Stimulated activated CD8-positive, alpha-beta memory T cell treated with anti-CD3 and anti-CD28 coated beads, Interleukin-12 subunit alpha, Interleukin-12 subunit beta, amount 100 ng/mL, for 24 hours (primary cell): ENCODE measurements around the gene PRICKLE2.

Source experiments
- DNase-seq: peaks from one replicate; pipeline ENCODE4 v3.0.0-alpha.2; 2020; ENCODE audit errors: extremely low read depth

PRICKLE2 gene

GRCh38 chr3:64133987-64134386 lies 91.3 kb downstream of the PRICKLE2 start:
- DNase-seq: no peak

DNA sequence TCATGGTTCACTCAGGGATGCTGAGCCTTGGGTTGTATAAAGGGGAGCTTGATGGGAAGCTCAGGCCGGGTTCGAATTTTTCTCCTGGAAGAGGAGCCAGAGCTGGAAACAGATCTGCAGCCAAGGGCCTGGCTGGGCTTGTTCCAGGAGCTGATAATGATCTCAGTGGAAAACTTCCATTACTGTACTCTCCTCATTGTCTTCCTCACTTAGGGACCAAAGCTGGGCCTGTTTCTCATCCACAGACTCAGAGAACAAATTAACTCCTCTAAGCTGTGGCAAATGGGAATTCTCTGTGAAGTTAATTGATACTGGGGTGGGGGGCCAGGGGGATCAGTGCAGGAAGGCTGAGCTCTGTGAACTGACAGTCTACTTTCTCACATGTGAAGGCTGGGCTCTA lies 92.0 kb downstream of the PRICKLE2 start:
- DNase-seq: no peak

- no peak for DNase-seq
Measured at GRCh38 chr3:64131725-64132469, 93.4 kb downstream of the PRICKLE2 start.

GRCh38 chr3:64130436-64130835 lies 94.8 kb downstream of the PRICKLE2 start:
- DNase-seq: no peak

DNA sequence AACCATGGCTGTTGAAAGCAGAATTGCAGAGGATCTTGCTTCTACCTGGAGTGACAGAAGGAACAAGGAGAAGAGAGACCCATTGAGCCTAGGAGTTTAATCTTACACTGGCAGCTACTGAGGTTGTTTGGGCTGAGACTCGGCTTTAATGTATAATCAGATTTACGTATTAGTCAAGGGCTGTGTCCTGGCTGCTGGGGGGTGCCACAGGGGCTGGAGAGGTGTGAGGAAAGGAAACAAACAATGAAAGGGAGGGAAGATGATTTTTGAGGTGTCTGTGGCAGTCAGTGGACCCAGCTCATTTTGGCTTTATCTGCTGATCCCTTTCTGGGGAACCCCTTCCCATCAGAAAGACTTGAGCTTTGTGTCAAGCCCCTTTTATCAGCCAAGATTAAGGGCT lies 95.7 kb downstream of the PRICKLE2 start:
- no peak for DNase-seq

- DNase-seq: no peak
Measured at GRCh38 chr3:64129106-64129505, 96.2 kb downstream of the PRICKLE2 start.

GRCh38 chr3:64125561-64125960 lies 99.7 kb downstream of the PRICKLE2 start:
- no peak for DNase-seq

DNA sequence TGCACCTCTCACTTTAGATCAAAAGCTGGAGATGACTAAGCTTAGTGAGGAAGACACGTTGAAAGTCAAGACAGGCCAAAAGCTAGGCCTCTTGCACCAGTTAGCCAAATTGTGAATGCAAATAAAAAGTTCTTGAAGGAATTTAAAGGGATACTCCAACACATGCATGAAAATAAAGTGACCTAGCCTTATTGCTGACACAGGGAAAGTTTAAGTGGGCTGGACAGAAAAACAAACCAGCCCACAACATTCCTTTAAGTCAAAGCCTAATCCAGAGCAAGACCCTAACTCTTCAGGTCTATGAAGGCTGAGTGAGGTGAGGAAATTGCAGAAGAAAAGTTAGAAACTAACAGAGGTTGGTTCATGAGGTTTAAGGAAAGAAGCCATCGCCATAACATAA lies 101.3 kb downstream of the PRICKLE2 start:
- DNase-seq: no peak

DNA sequence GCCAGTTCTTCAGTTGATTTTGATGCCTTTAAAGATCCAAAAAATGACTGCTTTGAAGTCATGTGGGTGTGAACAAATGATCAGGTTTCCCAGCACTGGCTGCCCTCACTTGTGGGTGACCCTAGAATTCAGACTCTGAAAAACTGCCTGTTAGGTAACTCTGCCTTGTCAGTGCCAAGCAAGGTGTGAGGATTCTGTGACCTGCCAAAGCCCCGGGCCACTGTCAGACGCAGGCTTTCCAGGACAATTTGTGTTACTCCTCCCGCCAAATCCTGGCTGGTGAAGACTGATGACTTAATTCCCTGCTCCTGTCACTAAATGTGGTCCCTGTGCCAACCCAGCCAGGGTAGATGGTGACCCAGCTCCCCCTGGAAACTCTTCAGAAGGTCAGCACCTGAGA lies 102.8 kb downstream of the PRICKLE2 start:
- DNase-seq: no peak

DNA sequence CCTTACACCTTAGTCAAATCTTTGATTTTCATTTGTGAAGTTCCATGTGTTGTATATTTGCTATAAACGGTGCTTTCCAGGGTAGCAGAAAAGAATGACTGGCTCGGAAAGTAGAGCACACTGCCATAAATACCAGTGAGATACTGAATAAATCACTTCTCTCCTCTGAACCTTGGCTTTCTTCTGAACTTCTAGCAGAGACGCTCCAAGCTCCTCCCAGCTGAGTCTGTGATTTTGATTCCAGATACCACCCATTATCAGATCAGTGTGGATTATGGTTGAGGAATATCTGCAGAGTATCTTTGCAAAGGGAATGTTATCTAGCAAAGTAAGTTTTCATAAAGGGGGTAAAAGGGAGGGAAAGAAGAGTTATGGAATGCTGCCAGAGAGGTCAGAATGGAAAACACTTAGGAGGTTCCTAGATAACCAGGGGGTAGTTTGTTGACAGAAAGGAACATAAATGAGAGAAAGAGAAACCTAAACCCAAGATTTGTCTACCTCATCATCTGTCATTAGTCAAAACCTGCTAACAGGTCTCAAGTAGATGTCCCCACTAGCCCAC lies 103.4 kb downstream of the PRICKLE2 start:
- no peak for DNase-seq

DNA sequence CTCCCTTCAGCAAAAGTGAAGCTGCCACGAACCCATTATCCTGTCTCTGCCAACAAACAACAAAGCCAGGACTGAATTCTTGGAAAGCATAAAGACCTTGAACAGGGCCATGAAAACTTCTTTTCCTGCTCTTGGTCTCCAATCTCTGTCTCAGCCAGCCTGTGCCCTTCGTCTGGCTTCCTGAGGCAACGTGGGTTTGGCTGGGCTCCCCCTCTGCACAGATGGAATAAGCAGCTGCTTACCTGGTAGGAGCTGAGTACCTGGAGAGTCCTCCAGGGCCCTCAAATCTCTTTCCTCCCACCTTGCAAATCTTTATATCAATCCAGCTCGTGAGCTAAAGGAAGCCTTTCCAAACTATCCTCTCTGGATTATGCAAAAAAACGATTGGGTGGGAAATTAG lies 104.4 kb downstream of the PRICKLE2 start:
- DNase-seq: no peak

GRCh38 chr3:64117483-64117882 lies 107.8 kb downstream of the PRICKLE2 start:
- DNase-seq: no peak

GRCh38 chr3:64114651-64115050 lies 110.6 kb downstream of the PRICKLE2 start:
- no peak for DNase-seq

- no peak for DNase-seq
Measured at GRCh38 chr3:64111872-64112271, 113.4 kb downstream of the PRICKLE2 start.

- no peak for DNase-seq
Measured at GRCh38 chr3:64111083-64111482, 114.2 kb downstream of the PRICKLE2 start.

GRCh38 chr3:64110071-64110470 lies 115.2 kb downstream of the PRICKLE2 start:
- DNase-seq: no peak

DNA sequence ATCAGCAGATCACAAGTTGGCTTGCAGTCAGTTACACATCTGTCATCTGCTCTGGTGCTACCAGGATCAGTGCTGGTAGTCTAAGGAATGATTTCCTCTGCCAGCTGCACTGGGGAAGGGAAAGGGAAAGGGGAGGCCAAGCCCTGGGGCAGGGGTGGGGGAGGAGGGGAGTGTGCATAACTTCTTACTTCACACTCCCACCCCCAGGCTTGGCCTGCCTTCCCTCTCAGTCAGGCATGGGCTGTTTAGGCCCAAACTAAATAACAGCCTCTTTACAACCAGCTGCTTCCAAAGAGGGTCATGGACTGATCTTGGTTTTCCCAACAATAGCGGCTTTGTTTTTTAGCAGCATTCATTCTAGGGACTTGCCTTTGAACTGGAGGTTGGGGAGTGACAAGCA lies 115.8 kb downstream of the PRICKLE2 start:
- no peak for DNase-seq

- no peak for DNase-seq
Measured at GRCh38 chr3:64108784-64109317, 116.4 kb downstream of the PRICKLE2 start.

DNA sequence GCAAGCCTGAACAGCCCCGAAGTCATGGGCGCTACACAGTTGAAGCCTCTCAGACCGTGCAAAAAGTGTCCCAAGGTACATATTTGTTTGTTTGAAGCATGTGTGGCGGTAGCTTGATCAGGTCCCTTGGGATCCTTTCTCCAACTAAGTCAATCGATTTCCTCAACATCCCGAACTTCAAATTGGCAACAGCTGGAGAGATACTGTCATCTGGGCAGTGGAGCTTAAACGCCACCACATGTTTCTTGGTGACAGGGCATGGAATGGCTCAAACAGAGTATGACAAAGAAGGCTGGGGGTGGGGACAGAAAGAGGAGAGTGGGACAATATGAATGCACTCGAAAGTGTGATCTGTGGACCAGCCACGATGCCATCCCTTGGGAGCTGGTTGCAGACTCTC lies 117.0 kb downstream of the PRICKLE2 start:
- no peak for DNase-seq

DNA sequence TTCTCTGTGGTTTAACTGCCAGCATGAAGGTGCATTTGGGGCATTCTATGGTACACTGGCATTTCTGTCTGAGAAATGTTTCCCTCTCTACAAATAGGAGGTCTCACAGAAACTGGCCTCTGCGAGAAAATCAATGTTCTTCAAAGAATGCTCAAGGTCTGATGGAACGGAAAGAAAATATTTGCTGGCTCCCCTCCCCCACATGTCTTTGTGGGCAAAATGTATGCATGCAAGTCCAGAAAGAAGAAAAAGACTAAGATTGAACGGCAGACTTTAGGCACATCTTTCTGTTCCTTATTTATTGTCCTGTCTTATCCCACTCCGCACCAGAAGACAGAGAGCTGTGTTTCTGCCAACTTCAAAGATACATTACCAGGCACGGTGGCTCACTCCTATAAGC lies 118.1 kb downstream of the PRICKLE2 start:
- DNase-seq: no peak

GRCh38 chr3:64105816-64106215 lies 119.5 kb downstream of the PRICKLE2 start:
- no peak for DNase-seq

- DNase-seq: no peak
Measured at GRCh38 chr3:64104691-64105111, 120.6 kb downstream of the PRICKLE2 start.

DNA sequence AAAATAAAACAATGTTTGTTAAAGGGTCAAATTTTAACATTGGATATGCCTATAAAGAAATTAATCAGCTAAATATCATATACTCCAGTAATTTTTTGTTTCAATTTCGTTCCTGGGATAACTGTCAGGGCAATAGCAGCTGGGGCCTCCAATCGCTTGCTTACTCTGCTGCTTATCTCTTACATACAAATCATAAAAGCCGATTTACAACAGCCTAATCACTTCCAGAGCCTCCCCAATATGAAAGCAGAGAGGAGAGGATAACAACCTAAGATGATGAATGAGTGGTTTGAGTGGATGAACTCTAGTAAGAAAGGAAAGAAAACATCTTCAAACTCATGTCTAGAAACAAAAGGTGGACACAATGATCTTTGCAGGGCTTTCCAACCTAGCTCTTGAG lies 121.3 kb downstream of the PRICKLE2 start:
- DNase-seq: no peak

DNA sequence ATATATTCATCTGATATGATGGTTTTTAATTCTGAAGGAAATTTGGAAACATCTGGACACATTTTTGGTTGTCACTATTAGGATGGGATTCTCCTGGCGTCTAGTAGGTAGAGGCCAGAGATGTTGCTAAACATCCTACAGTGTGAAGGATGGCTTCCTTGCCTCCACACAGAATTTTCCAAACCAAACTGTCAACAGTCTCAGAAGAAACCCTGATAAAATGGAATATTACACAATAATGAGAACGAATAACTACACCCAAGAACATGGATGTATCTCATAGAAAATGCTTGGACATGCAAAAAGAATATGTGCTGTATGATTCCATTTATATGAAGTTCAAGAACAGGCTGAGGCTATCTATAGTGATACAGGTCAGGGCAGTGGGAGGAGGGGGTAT lies 122.1 kb downstream of the PRICKLE2 start:
- no peak for DNase-seq
